ENCODE measurements around the gene TRIM47.

The TRIM47 gene

GRCh38 chr17:75919611-75920010 is 41.2 kb upstream of the TRIM47 start:
- WGBS (ENCODE audit: insufficient coverage, insufficient read length) = no CpG with 5 or more reads among the region's 22 CpGs
- Histone ChIP-seq H3K9me3 (ENCODE audit: control insufficient read depth, insufficient read depth, low read length) (no peaks in the 10 kb centered on the region), H3K36me3 (ENCODE audit: control insufficient read depth, insufficient read depth, low read length) (peaks cover 4% of the 10 kb centered on the region; the same call in 1 of the 2 replicates), H3K27ac (ENCODE audit: low read length) (no peak overlapping the region), H3K4me3 (ENCODE audit: low read length) (no peak overlapping the region), H3K4me1 (ENCODE audit: control insufficient read depth, insufficient read depth, low read length) (no peaks in the 10 kb centered on the region), H3K27me3 (ENCODE audit: control insufficient read depth, insufficient read depth, low read length) (no peaks in the 10 kb centered on the region)
- DNase-seq (ENCODE audit: low read depth, low spot score) = no peak

- H3K27ac ChIP-seq (ENCODE audit: low read length) = no peak overlapping the region
- no CpG with 5 or more reads among the region's 31 CpGs for WGBS (ENCODE audit: insufficient coverage, insufficient read length)
- DNase-seq (ENCODE audit: low read depth, low spot score) = no peak
Observed at GRCh38 chr17:75917917-75918445, 39.6 kb upstream of the TRIM47 start.

GRCh38 chr17:75917141-75917916 is 38.9 kb upstream of the TRIM47 start:
- H3K4me3 ChIP-seq (ENCODE audit: low read length) = no peak overlapping the region
- H3K36me3 ChIP-seq (ENCODE audit: control insufficient read depth, insufficient read depth, low read length) = no peaks in the 10 kb centered on the region
- no CpG with 5 or more reads among the region's 23 CpGs for WGBS (ENCODE audit: insufficient coverage, insufficient read length)
- H3K27me3 ChIP-seq (ENCODE audit: control insufficient read depth, insufficient read depth, low read length) = no peaks in the 10 kb centered on the region
- DNase-seq (ENCODE audit: low read depth, low spot score) = no peak
- no peaks in the 10 kb centered on the region; the same call in 1 of the 2 replicates for H3K4me1 ChIP-seq (ENCODE audit: control insufficient read depth, insufficient read depth, low read length)
- no peak overlapping the region for H3K27ac ChIP-seq (ENCODE audit: low read length)
- no peaks in the 10 kb centered on the region for H3K9me3 ChIP-seq (ENCODE audit: control insufficient read depth, insufficient read depth, low read length)

More at GRCh38 chr17:75917917-75918445, 39.6 kb upstream of the TRIM47 start:
- Histone ChIP-seq H3K4me3 (ENCODE audit: low read length) (no peak overlapping the region), H3K36me3 (ENCODE audit: control insufficient read depth, insufficient read depth, low read length) (peaks cover under 1% of the 10 kb centered on the region; the same call in 1 of the 2 replicates), H3K9me3 (ENCODE audit: control insufficient read depth, insufficient read depth, low read length) (no peaks in the 10 kb centered on the region), H3K4me1 (ENCODE audit: control insufficient read depth, insufficient read depth, low read length) (no peaks in the 10 kb centered on the region; the same call in 1 of the 2 replicates), H3K27me3 (ENCODE audit: control insufficient read depth, insufficient read depth, low read length) (no peaks in the 10 kb centered on the region)

GRCh38 chr17:75915268-75915667 is 36.9 kb upstream of the TRIM47 start:
- Histone ChIP-seq H3K27ac (ENCODE audit: low read length) (no peak overlapping the region), H3K4me1 (ENCODE audit: control insufficient read depth, insufficient read depth, low read length) (no peaks in the 10 kb centered on the region; the same call in 1 of the 2 replicates), H3K9me3 (ENCODE audit: control insufficient read depth, insufficient read depth, low read length) (no peaks in the 10 kb centered on the region), H3K27me3 (ENCODE audit: control insufficient read depth, insufficient read depth, low read length) (no peaks in the 10 kb centered on the region), H3K36me3 (ENCODE audit: control insufficient read depth, insufficient read depth, low read length) (no peaks in the 10 kb centered on the region), H3K4me3 (ENCODE audit: low read length) (no peak overlapping the region)
- WGBS (ENCODE audit: insufficient coverage, insufficient read length) = no CpG with 5 or more reads among the region's 8 CpGs
- no peak for DNase-seq (ENCODE audit: low read depth, low spot score)

- H3K9me3 ChIP-seq (ENCODE audit: control insufficient read depth, insufficient read depth, low read length) = no peaks in the 10 kb centered on the region
- H3K4me3 ChIP-seq (ENCODE audit: low read length) = no peak overlapping the region
- DNase-seq (ENCODE audit: low read depth, low spot score) = no peak
- no peaks in the 10 kb centered on the region for H3K27me3 ChIP-seq (ENCODE audit: control insufficient read depth, insufficient read depth, low read length)
- whole genome bisulfite sequencing (ENCODE audit: insufficient coverage, insufficient read length) = no CpG with 5 or more reads among the region's 34 CpGs
- no peaks in the 10 kb centered on the region for H3K36me3 ChIP-seq (ENCODE audit: control insufficient read depth, insufficient read depth, low read length)
- no peak overlapping the region for H3K27ac ChIP-seq (ENCODE audit: low read length)
- no peaks in the 10 kb centered on the region; the same call in 1 of the 2 replicates for H3K4me1 ChIP-seq (ENCODE audit: control insufficient read depth, insufficient read depth, low read length)
Observed at GRCh38 chr17:75914643-75915267, 36.4 kb upstream of the TRIM47 start.

GRCh38 chr17:75913537-75914210 is 35.3 kb upstream of the TRIM47 start:
- Histone ChIP-seq H3K27ac (ENCODE audit: low read length) (no peak overlapping the region), H3K4me1 (ENCODE audit: control insufficient read depth, insufficient read depth, low read length) (no peaks in the 10 kb centered on the region; the same call in 1 of the 2 replicates), H3K36me3 (ENCODE audit: control insufficient read depth, insufficient read depth, low read length) (no peaks in the 10 kb centered on the region; the same call in 1 of the 2 replicates), H3K4me3 (ENCODE audit: low read length) (no peak overlapping the region), H3K9me3 (ENCODE audit: control insufficient read depth, insufficient read depth, low read length) (no peaks in the 10 kb centered on the region), H3K27me3 (ENCODE audit: control insufficient read depth, insufficient read depth, low read length) (no peaks in the 10 kb centered on the region)
- no peak for DNase-seq (ENCODE audit: low read depth, low spot score)
- WGBS (ENCODE audit: insufficient coverage, insufficient read length) = no CpG with 5 or more reads among the region's 32 CpGs

GRCh38 chr17:75910699-75911098 is 32.3 kb upstream of the TRIM47 start:
- Histone ChIP-seq H3K36me3 (ENCODE audit: control insufficient read depth, insufficient read depth, low read length) (no peaks in the 10 kb centered on the region; the same call in 1 of the 2 replicates), H3K9me3 (ENCODE audit: control insufficient read depth, insufficient read depth, low read length) (no peaks in the 10 kb centered on the region), H3K27ac (ENCODE audit: low read length) (no peak overlapping the region), H3K4me1 (ENCODE audit: control insufficient read depth, insufficient read depth, low read length) (no peaks in the 10 kb centered on the region; the same call in 1 of the 2 replicates), H3K4me3 (ENCODE audit: low read length) (no peak overlapping the region), H3K27me3 (ENCODE audit: control insufficient read depth, insufficient read depth, low read length) (no peaks in the 10 kb centered on the region)
- whole genome bisulfite sequencing (ENCODE audit: insufficient coverage, insufficient read length) = no CpG with 5 or more reads among the region's 6 CpGs
- no peak for DNase-seq (ENCODE audit: low read depth, low spot score)

GRCh38 chr17:75909812-75910274 is 31.5 kb upstream of the TRIM47 start:
- no peak overlapping the region for H3K4me3 ChIP-seq (ENCODE audit: low read length)
- H3K36me3 ChIP-seq (ENCODE audit: control insufficient read depth, insufficient read depth, low read length) = no peaks in the 10 kb centered on the region; the same call in 1 of the 2 replicates
- H3K4me1 ChIP-seq (ENCODE audit: control insufficient read depth, insufficient read depth, low read length) = no peaks in the 10 kb centered on the region; the same call in 1 of the 2 replicates
- no peak overlapping the region for H3K27ac ChIP-seq (ENCODE audit: low read length)
- no peaks in the 10 kb centered on the region for H3K27me3 ChIP-seq (ENCODE audit: control insufficient read depth, insufficient read depth, low read length)
- WGBS (ENCODE audit: insufficient coverage, insufficient read length) = no CpG with 5 or more reads among the region's 11 CpGs
- no peaks in the 10 kb centered on the region for H3K9me3 ChIP-seq (ENCODE audit: control insufficient read depth, insufficient read depth, low read length)
- no peak for DNase-seq (ENCODE audit: low read depth, low spot score)

- H3K9me3 ChIP-seq (ENCODE audit: control insufficient read depth, insufficient read depth, low read length) = no peaks in the 10 kb centered on the region
- no peak overlapping the region for H3K4me3 ChIP-seq (ENCODE audit: low read length)
- no peak overlapping the region for H3K27ac ChIP-seq (ENCODE audit: low read length)
- WGBS (ENCODE audit: insufficient coverage, insufficient read length) = no CpG with 5 or more reads among the region's 14 CpGs
- H3K4me1 ChIP-seq (ENCODE audit: control insufficient read depth, insufficient read depth, low read length) = no peaks in the 10 kb centered on the region; the same call in 1 of the 2 replicates
- no peak for DNase-seq (ENCODE audit: low read depth, low spot score)
- H3K36me3 ChIP-seq (ENCODE audit: control insufficient read depth, insufficient read depth, low read length) = no peaks in the 10 kb centered on the region; the same call in 1 of the 2 replicates
- no peaks in the 10 kb centered on the region for H3K27me3 ChIP-seq (ENCODE audit: control insufficient read depth, insufficient read depth, low read length)
Observed at GRCh38 chr17:75909051-75909811, 30.9 kb upstream of the TRIM47 start.

All from iPS DF 6.9 (cell line).